GM13976 (cell line): Measurements from ENCODE around the gene SMIM12.

Experiments used
- DNase-seq: peaks from one replicate; pipeline ENCODE4 v3.0.0; 2012; ENCODE audit warnings: low spot score
- in situ Hi-C: fragments of 300-500 bp; cut with MboI; formaldehyde crosslinking; loops from one replicate; pipeline ENCODE4 v1.12.0; 2022; ENCODE audit warnings: low sequenced_read_pairs, mixed read lengths, inconsistent platforms; ENCODE audit not compliant: unreplicated experiment
- TF ChIP-seq, protein P1 (sequence below): IDR thresholded peaks from 2 replicates; pipeline ENCODE4 v1.5.1; 2012; ENCODE audit warnings: borderline replicate concordance, mild to moderate bottlenecking; ENCODE audit not compliant: insufficient read depth; ENCODE audit errors: extremely low read depth, missing control alignments, control extremely low read depth

Gene SMIM12

DNA sequence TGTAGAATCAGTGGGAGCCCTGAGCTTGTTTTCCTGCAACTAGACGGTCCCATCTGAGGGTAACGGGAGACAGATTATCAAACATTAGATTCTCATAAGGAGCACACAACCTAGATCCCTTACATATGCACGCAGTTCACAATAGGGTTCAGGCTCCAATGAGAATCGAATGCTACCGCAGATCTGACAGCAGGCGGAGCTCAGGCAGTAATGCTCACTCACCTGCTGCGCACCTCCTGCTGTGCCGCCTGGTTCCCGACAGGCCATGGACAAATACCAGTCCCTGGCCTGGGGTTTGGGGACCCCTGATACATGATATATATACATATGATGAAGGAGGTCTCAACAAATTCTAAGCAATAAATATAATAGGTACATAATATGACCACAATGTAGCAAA lies 19.7 kb upstream of the SMIM12 start:
- no peak for DNase-seq
- TF ChIP-seq, protein P1, sequence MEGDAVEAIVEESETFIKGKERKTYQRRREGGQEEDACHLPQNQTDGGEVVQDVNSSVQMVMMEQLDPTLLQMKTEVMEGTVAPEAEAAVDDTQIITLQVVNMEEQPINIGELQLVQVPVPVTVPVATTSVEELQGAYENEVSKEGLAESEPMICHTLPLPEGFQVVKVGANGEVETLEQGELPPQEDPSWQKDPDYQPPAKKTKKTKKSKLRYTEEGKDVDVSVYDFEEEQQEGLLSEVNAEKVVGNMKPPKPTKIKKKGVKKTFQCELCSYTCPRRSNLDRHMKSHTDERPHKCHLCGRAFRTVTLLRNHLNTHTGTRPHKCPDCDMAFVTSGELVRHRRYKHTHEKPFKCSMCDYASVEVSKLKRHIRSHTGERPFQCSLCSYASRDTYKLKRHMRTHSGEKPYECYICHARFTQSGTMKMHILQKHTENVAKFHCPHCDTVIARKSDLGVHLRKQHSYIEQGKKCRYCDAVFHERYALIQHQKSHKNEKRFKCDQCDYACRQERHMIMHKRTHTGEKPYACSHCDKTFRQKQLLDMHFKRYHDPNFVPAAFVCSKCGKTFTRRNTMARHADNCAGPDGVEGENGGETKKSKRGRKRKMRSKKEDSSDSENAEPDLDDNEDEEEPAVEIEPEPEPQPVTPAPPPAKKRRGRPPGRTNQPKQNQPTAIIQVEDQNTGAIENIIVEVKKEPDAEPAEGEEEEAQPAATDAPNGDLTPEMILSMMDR = no peak

DNA sequence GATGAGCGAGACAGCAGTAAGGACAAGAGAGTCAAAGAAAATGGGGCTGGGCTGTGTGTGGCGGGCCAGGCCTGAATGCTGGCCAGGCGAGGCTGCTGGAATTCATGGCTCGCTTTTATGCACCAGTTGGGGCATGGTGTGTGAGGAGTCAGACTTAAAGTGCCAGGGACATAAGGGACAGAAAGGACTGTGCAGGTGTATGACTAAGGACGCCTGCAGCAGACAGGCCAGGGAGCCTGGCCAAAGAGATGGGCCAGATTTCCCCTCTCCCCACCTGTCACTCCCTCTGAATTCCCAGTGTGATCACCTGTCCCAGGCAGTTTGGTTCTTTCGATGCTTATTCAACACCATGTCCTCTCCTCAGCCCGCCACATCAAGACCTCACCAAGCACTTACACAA lies 16.9 kb upstream of the SMIM12 start:
- TF ChIP-seq, protein P1 = no peak
- no peak for DNase-seq
- in situ Hi-C loops = no loop called here

More for the DNA sequence above, 19.7 kb upstream of the SMIM12 start:
- in situ Hi-C loops = no loop called here

DNA sequence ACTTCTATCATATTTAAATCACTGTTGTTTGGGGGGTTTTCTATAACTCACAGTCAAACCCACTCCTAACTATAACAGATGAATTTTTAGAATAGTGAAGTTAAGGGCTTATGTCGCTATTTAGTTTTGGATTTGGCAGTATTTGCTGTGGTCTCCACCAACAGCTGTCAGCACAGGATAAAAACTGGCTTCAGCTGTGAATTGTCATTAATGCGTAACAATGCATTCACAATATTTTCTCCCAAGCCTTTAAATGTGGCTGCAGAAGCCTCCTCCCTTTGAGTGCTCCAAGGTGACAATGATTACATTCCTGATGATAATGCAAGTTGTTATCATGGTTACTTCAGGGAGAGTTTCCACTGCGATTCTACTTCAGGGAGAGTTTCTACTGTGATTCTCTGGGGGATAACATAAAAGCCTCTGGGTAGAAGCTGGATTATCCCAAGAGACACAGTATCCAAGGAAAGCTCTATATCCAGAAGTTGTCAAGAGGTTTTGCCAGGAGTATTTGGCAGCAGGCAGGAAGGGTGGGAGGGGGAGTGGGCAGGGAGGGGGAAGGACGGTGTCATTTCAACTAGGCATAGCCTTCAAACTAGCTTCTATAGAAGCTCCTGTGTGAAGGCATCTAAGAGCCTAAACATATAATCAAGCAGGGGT lies 14.9 kb upstream of the SMIM12 start:
- in situ Hi-C loops = no loop called here
- TF ChIP-seq, protein P1 = no peak
- DNase-seq = no peak

DNA sequence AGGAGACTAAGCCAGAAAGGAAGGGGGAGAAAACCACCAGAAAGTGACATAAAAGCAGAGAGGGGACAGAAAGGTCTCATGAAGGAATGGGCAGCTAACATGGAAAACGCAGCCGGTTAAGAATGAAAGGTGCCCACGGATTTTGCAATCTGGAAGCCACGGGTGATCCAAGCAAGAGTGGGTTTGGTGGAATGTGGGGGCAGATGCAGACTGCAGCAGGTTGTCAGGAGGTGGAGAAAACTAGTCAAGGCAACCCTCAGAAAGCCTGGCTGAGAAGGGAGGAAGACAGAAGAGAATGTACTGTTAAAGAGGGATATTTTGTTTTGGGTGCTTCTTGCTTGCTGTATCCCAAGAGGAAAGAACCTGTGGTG lies 12.6 kb upstream of the SMIM12 start:
- in situ Hi-C loops = no loop called here
- no peak for DNase-seq

DNA sequence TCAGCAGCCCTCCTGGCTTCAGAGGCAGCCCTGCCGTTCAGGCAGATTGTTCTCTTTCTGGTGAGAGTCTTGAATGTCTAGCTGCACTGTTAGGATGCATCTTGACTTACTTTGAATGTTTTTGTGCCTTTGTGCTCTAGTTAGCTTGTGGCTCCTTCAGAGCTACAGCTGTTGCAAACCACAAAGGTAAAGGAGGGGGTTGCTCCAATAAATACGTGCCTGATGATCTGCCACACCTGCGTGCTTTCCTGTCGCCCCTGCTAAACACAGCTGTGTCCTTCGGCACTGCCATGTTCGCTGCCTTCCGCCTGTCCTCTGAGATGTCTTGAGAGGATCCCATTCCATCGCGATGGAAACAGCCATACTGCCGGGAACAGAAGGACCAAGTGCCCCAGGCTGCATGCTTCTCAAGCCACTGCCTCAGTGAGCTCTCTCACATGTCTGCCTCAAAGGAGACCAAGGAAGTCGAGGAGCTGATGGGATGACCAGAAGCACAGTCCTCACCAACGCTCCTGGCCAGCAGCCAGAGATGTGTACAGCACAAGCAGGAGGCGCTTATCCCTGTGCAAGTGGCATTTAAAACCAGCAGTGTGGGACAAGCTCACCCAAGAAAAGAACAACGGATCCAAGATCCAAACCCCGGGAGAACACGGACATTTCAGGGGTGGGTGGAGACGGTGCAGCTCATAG lies 12.0 kb upstream of the SMIM12 start:
- in situ Hi-C loops = no loop called here
- TF ChIP-seq, protein P1 = no peak
- no peak for DNase-seq

More for the DNA sequence above, 12.6 kb upstream of the SMIM12 start:
- TF ChIP-seq, protein P1 = no peak

DNA sequence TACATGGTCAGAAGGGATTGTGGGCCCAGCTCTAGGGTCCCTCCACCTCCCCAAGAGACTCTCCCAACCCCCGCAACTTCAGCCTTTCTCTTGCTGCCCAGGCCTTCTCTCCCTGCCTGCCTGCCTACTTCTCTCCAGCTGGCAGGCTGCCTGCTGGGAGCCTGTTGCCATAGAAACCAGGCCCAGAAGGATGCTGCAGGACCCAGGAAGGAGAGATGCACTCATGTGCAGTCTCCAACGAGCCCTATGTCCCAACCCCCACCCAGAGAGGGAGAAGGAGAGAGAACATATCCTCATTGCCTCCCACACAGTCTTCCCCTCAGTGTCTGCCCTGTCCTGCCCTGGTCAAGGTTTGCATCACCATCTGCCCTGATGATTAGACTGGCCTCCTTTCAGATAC lies 10.8 kb upstream of the SMIM12 start:
- no peak for DNase-seq
- TF ChIP-seq, protein P1 = no peak
- in situ Hi-C loops = no loop called here
